Heart left ventricle (tissue), 16 donors: Measurements from ENCODE around the gene FNDC3B. TPM values are rescaled to one million over a fixed set of nuclear protein-coding genes. Genes with fewer than 3 reads are reported as not detected.
A peak's percentile ranks its signal among the peaks of the same experiment; 100 is the strongest.

Source experiments
- ATAC-seq, 4 donors: fragments of 200-7000 bp; cut with Tn5 transposase; one replicate each; pipeline ENCODE4 v1.9.1; 2020 to 2022; ENCODE audit warnings: moderate library complexity in 4 of 4, mild to moderate bottlenecking in 3 of 4, moderate number of reproducible peaks in 1 of 4
- DNase-seq, 5 donors: peaks; one replicate each; pipeline ENCODE4 v3.0.0-alpha.2; 2020
- H3K27ac ChIP-seq, 12 donors: fragments of 200-600 bp; sonication (generic) in 4 of 12; one replicate each; pipeline versions ENCODE4 v1.5.0 to v1.8.0; 2016 to 2022; ENCODE audit warnings: mild to moderate bottlenecking in 2 of 12
- H3K27me3 ChIP-seq, 9 donors: fragments of 200-600 bp; sonication (generic) in 2 of 9; one replicate each; pipeline versions ENCODE4 v1.5.1 to v1.8.0; 2016 to 2022; ENCODE audit warnings: mild to moderate bottlenecking in 3 of 9
- H3K36me3 ChIP-seq, 9 donors: fragments of 200-600 bp; sonication (generic) in 2 of 9; one replicate each; pipeline versions ENCODE4 v1.5.0 to v1.8.0; 2018 to 2022; ENCODE audit warnings: mild to moderate bottlenecking in 2 of 9
- H3K4me1 ChIP-seq, 12 donors: fragments of 200-600 bp; sonication (generic) in 4 of 12; one replicate each; pipeline versions ENCODE4 v1.5.0 to v1.8.0; 2016 to 2022; ENCODE audit warnings: mild to moderate bottlenecking in 3 of 12
- H3K4me3 ChIP-seq, 12 donors: fragments of 200-600 bp; sonication (generic) in 4 of 12; one replicate each; pipeline versions ENCODE4 v1.5.0 to v1.8.0; 2017 to 2022; ENCODE audit warnings: mild to moderate bottlenecking in 9 of 12, moderate library complexity in 4 of 12
- H3K9me3 ChIP-seq, 12 donors: fragments of 200-600 bp; sonication (generic) in 4 of 12; one replicate each; pipeline versions ENCODE4 v1.5.0 to v1.8.0; 2016 to 2022; ENCODE audit warnings: mild to moderate bottlenecking in 1 of 12
- CTCF ChIP-seq, 12 donors: fragments of 200-600 bp; sonication (generic) in 4 of 12; IDR thresholded peaks; one replicate each; pipeline versions ENCODE4 v1.5.0 to v1.8.0; 2018 to 2022; ENCODE audit warnings: antibody characterized with exemption in 12 of 12, mild to moderate bottlenecking in 5 of 12
- POLR2A ChIP-seq, 2 donors: fragments of 450-650 bp; IDR thresholded peaks; one replicate each; pipeline ENCODE4 v1.6.1; 2017; ENCODE audit warnings: antibody characterized with exemption in 2 of 2, mild to moderate bottlenecking in 2 of 2, moderate library complexity in 2 of 2
- WGBS, 4 donors: extraction: QIAGEN DNeasy Blood & Tissue Kit in 2 of 4; methylation state at CpG; one replicate each; pipeline versions ENCODE4 v1.1.5 to v1.1.7; 2013 to 2018; 5-methylcytosine and 5-hydroxymethylcytosine counted together
- intact Hi-C, 10 donors: fragments of 100-400 bp; cut with DNase I; formaldehyde crosslinking; loops; one replicate each; pipeline versions ENCODE4 v1.11.1 to v1.14.2; 2022
- polyA plus RNA-seq, 2 donors: library from polyadenylated mRNA; stranded (reverse); fragments of 200-250 nt; gene quantifications; one replicate each; pipeline ENCODE4 v1.2.3, GENCODE V29; 2013
- total RNA-seq, 9 donors: library from RNA; depleted of rRNA in 2 of 9; stranded (reverse); fragments of >200 nt in 2 of 9; fragmentation: NEBNext Ultra II Directional in 3 of 9; extraction: Animal tissue kit (Norgen Biotek cat#: 25700) in 3 of 9; gene quantifications; one replicate each; pipeline versions ENCODE4 v1.1.0 to v1.2.4, GENCODE V29; 2016 to 2023
- donor health status: ischemic (EF 13 %, LVEDD 7.1; RV severe dilation, severe dysfunction).
- donor health status: healthy with polysubstance abuse.
- donor health status: DM: no; HTN: yes; CAD: no.
- donor health status: DM: no; HTN: no; CAD: no.
- donor health status: ischemic (EF 25% LVEDD 6.9; RV normal size, moderate dysfunction).
- donor health status: ischemic (EF 25% LVEDD 5.7; RV mildly dilated, moderate dysfunction).
- donor health status: healthy.
- donor health status: DM: yes; HTN: yes; CAD: no.
- donor health status: ischemic (EF 35%, LVEDD 5.7; RV mildly dilated, moderate dysfunction).
- donor health status: nonischemic (EF 11% LVEDD 7.7; RV severe dilation, severe dysfunction).
- donor health status: DM: yes; HTN: yes; CAD: no.
- donor health status: PGD.
- donor health status: ischemic (EF 29% LVEDD 5.4; RV normal size, mild dysfunction).
- donor health status: nonischemic (EF 23%, LVEDD 6.1; RV moderate dilation, normal function).

FNDC3B gene
- total and polyA plus RNA-seq, 11 donors = 9.4 to 113 (median 68.2) TPM

DNA sequence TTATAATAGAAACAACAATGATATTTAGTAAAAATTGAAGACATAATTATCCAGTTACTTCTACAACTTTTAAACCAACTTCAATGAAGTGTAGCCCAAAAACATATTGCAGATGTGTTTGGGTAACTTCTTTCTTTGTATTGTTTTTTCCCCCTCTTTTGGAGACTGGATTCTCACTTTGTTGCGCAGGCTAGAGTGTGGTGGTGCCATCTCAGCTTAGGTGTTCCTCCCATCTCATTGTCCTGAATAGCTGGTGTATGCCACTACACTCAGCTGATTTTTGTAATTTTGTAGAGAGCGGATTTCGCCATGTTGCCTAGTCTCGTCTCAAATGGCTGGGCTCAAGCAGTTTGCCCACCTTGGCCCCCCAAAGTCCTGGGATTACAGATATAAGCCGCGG is 148.1 kb downstream of the FNDC3B start:
- no peaks in the 10 kb centered on the region for H3K9me3 ChIP-seq
- intact Hi-C loops = no loop called here
- 97 to 99% (median 97%) methylated on average over 6 of the region's 6 CpGs for WGBS, 4 donors

DNA sequence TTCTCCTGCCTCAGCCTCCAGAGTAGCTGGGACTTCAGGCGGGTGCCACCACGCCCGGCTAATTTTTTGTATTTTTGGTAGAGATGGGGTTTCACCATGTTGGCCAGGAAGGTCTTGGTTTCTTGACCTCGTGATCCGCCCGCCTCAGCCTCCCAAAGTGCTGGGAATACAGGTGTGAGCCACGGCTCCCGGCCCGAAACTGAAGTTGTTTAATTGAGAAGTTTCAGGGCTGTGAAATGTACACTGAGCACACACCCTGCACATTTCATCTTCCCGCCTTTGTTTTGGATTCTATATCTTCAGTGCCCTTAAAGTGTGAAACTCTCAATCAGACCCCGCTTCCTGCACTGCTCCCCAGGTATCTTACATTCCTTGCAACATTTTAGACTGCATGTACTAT is 149.1 kb downstream of the FNDC3B start:
- TF ChIP-seq POLR2A (IDR thresholded peaks at IDR 0.05) (no peak), CTCF (IDR thresholded peaks at IDR 0.05) (no peak)
- DNase-seq (no peak), ATAC-seq (no peak)
- peaks cover 0 to 7% (median 0%) of the 10 kb centered on the region in 9 donors for H3K36me3 ChIP-seq
- H3K4me3 ChIP-seq = no peak overlapping the region
- no peaks in the 10 kb centered on the region for H3K9me3 ChIP-seq
- 95 to 97% (median 96%) methylated on average over 11 of the region's 11 CpGs for WGBS, 4 donors
- peaks cover 0 to 45% (median 17%) of the 10 kb centered on the region in 12 donors for H3K4me1 ChIP-seq
- no peak overlapping the region for H3K27ac ChIP-seq
- intact Hi-C loops = no loop called here
- H3K27me3 ChIP-seq = no peaks in the 10 kb centered on the region

More for the DNA sequence above, 148.1 kb downstream of the FNDC3B start:
- no peak overlapping the region for H3K27ac ChIP-seq
- no peak overlapping the region for H3K4me3 ChIP-seq
- H3K36me3 ChIP-seq = peaks cover 0 to 7% (median 0%) of the 10 kb centered on the region in 9 donors
- ATAC-seq (no peak), DNase-seq (no peak)
- H3K4me1 ChIP-seq = peaks cover 0 to 49% (median 26%) of the 10 kb centered on the region in 12 donors
- H3K27me3 ChIP-seq = no peaks in the 10 kb centered on the region
- TF ChIP-seq POLR2A (IDR thresholded peaks at IDR 0.05) (no peak), CTCF (IDR thresholded peaks at IDR 0.05) (no peak)

GRCh38 chr3:172189213-172189612 is 149.8 kb downstream of the FNDC3B start:
- TF ChIP-seq POLR2A (IDR thresholded peaks at IDR 0.05) (no peak), CTCF (IDR thresholded peaks at IDR 0.05) (no peak)
- H3K36me3 ChIP-seq = peaks cover 0 to 7% (median 0%) of the 10 kb centered on the region in 9 donors
- intact Hi-C loops = no loop called here
- H3K27me3 ChIP-seq = no peaks in the 10 kb centered on the region
- DNase-seq = no peak
- H3K27ac ChIP-seq = no peak overlapping the region
- WGBS, 4 donors = 73 to 77% (median 74%) methylated on average over 2 of the region's 2 CpGs
- no peak for ATAC-seq
- H3K4me1 ChIP-seq = peaks cover 0 to 42% (median 13%) of the 10 kb centered on the region in 12 donors
- H3K9me3 ChIP-seq = no peaks in the 10 kb centered on the region
- no peak overlapping the region for H3K4me3 ChIP-seq

- Histone ChIP-seq H3K27me3 (no peaks in the 10 kb centered on the region), H3K36me3 (peaks cover 0 to 7% (median 0%) of the 10 kb centered on the region in 9 donors), H3K27ac (no peak overlapping the region), H3K9me3 (no peaks in the 10 kb centered on the region), H3K4me1 (peaks cover 0 to 51% (median 9%) of the 10 kb centered on the region in 12 donors), H3K4me3 (no peak overlapping the region)
- TF ChIP-seq CTCF (IDR thresholded peaks at IDR 0.05) (no peak), POLR2A (IDR thresholded peaks at IDR 0.05) (no peak)
- peak in 1 of 4 donors; percentile 28 for ATAC-seq
- intact Hi-C loops = no loop called here
- DNase-seq = no peak
- 79 to 84% (median 81%) methylated on average over 7 of the region's 7 CpGs for WGBS, 4 donors
Measured at GRCh38 chr3:172189987-172190603, 150.7 kb downstream of the FNDC3B start.
